ENCODE results near the gene CYP27C1. TPM values are rescaled to one million over a fixed set of nuclear protein-coding genes. Genes with fewer than 3 reads are reported as not detected.
A peak's percentile ranks its signal among the peaks of the same experiment; 100 is the strongest.

Gene CYP27C1
- total and polyA plus RNA-seq, 2 experiments from 2014 or later = 1.8 to 2.9 TPM

- H3K36me3 Mint-ChIP-seq (ENCODE audit: low read depth) = no peaks in the 10 kb centered on the region
- H3K4me3 Mint-ChIP-seq = no peak overlapping the region
- peaks cover 4% of the 10 kb centered on the region; the same call in 2 of the 3 replicates for H3K9me3 Mint-ChIP-seq
- Histone ChIP-seq H3K4me1 (ENCODE audit: insufficient read depth) (no peaks in the 10 kb centered on the region), H3F3A (replicated peaks; ENCODE audit: low read depth) (no peaks in the 10 kb centered on the region), H3K4me2 (no peak overlapping the region), H3K27me3 (ENCODE audit: insufficient read depth) (no peaks in the 10 kb centered on the region), H3K4me3 (no peak overlapping the region), H3K36me3 (ENCODE audit: insufficient read depth) (no peaks in the 10 kb centered on the region), H3K27ac (ENCODE audit: low read depth) (no peak overlapping the region), H2AFZ (peak overlapping the region; percentile 86), H3K9me2 (ENCODE audit: insufficient read depth) (no peaks in the 10 kb centered on the region), H3K79me2 (replicated peaks; ENCODE audit: insufficient read depth) (no peaks in the 10 kb centered on the region), H4K20me1 (replicated peaks; ENCODE audit: insufficient read depth) (no peaks in the 10 kb centered on the region)
- H3K4me1 Mint-ChIP-seq = no peaks in the 10 kb centered on the region
- H3K27ac Mint-ChIP-seq = no peak overlapping the region
- TF ChIP-seq STAT1 (IDR thresholded peaks at IDR 0.05; ENCODE audit: unreplicated experiment) (no peak), CTCF (conservative IDR thresholded peaks at IDR 0.05; ENCODE audit: low read depth in 2 of 2) (peak in 1 of 2 experiments; percentile 30; a peak in 2 of 4 replicates)
- H3K27me3 Mint-ChIP-seq (ENCODE audit: insufficient read depth, low read depth, poor library complexity) = no peaks in the 10 kb centered on the region
- DNase-seq (ENCODE audit: low spot score) (no peak), ATAC-seq (no peak)
These were observed 76.0 kb downstream of the CYP27C1 start for GRCh38 chr2:127143841-127144782.

- Mint-ChIP-seq H3K9me3 (peaks cover 7% of the 10 kb centered on the region; the same call in 2 of the 3 replicates), H3K27ac (no peak overlapping the region), H3K4me1 (no peaks in the 10 kb centered on the region), H3K27me3 (ENCODE audit: insufficient read depth, low read depth, poor library complexity) (no peaks in the 10 kb centered on the region), H3K4me3 (no peak overlapping the region), H3K36me3 (ENCODE audit: low read depth) (no peaks in the 10 kb centered on the region)
- Histone ChIP-seq H3K36me3 (ENCODE audit: insufficient read depth) (no peaks in the 10 kb centered on the region), H3F3A (replicated peaks; ENCODE audit: low read depth) (no peaks in the 10 kb centered on the region), H3K4me3 (no peak overlapping the region), H4K20me1 (replicated peaks; ENCODE audit: insufficient read depth) (no peaks in the 10 kb centered on the region), H3K4me1 (ENCODE audit: insufficient read depth) (no peaks in the 10 kb centered on the region), H2AFZ (no peak overlapping the region), H3K79me2 (replicated peaks; ENCODE audit: insufficient read depth) (no peaks in the 10 kb centered on the region), H3K27ac (ENCODE audit: low read depth) (no peak overlapping the region), H3K27me3 (ENCODE audit: insufficient read depth) (no peaks in the 10 kb centered on the region), H3K4me2 (no peak overlapping the region), H3K9me2 (ENCODE audit: insufficient read depth) (no peaks in the 10 kb centered on the region)
- DNase-seq (ENCODE audit: low spot score) (no peak), ATAC-seq (0 out of 3 replicates have a peak, but pooled peaks have one; percentile 28)
- TF ChIP-seq ZNF114 (CRISPR knock-in tag; IDR thresholded peaks at IDR 0.05) (no peak), ZNF462 (CRISPR knock-in tag; IDR thresholded peaks at IDR 0.05) (no peak), STAT1 (IDR thresholded peaks at IDR 0.05; ENCODE audit: unreplicated experiment) (no peak), CTCF (conservative IDR thresholded peaks at IDR 0.05; ENCODE audit: low read depth in 2 of 2) (peak in 1 of 2 experiments; percentile 20; a peak in 2 of 4 replicates), NANOG (IDR thresholded peaks at IDR 0.05; ENCODE audit: borderline replicate concordance) (no peak)
These were observed 77.2 kb downstream of the CYP27C1 start for GRCh38 chr2:127142663-127143630.

All from GM23338 (cell line).